Sigmoid colon (tissue), 4 donors: ENCODE measurements around the gene FER1L5.

ENCODE experiments used
- POLR2AphosphoS5 ChIP-seq, 4 donors: sonication (generic); formaldehyde crosslinking; IDR thresholded peaks; one replicate each; pipeline ENCODE4 v1.6.1; 2017; ENCODE audit warnings: antibody characterized with exemption in 4 of 4
- TF ChIP-seq, protein P1 (sequence below), 4 experiments: fragments of 450-650 bp in 3 of 4; fragments of 200-600 bp in 1 of 4; IDR thresholded peaks; one replicate each; pipeline ENCODE4 v1.5.1; 2016 to 2019; ENCODE audit warnings: antibody characterized with exemption in 4 of 4, mild to moderate bottlenecking in 3 of 4, moderate library complexity in 2 of 4

DNA sequence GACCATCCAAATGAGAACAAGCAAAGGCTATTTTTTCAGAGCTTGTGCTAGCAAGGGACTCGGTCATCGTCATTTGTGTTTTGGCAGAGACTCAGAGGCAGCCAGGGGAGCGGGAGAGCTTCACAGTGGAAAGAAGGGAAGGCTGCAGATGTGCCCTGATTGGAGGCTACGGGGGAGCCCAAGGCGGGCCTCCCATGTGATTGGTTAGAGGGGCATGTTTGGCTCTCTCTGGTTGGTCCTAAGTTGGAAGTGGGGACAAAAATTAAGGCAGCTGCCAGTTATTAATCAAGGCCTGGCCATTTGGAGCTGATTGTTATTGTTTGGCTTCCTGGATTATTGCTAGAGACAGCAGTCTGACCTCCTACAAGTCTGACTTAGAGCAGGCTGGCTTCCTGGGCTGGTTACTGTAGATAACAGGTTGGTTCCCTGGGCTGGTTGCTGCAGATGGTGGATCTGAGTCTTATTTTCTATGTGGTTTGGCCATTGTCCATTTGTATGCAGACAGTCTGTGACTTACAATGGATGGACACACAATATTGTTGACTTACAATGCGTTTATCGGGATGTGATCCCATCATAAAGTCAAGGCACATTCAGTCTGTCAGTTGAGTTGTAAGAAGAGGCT is 5.9 kb downstream of the FER1L5 start:
- TF ChIP-seq, protein P1, sequence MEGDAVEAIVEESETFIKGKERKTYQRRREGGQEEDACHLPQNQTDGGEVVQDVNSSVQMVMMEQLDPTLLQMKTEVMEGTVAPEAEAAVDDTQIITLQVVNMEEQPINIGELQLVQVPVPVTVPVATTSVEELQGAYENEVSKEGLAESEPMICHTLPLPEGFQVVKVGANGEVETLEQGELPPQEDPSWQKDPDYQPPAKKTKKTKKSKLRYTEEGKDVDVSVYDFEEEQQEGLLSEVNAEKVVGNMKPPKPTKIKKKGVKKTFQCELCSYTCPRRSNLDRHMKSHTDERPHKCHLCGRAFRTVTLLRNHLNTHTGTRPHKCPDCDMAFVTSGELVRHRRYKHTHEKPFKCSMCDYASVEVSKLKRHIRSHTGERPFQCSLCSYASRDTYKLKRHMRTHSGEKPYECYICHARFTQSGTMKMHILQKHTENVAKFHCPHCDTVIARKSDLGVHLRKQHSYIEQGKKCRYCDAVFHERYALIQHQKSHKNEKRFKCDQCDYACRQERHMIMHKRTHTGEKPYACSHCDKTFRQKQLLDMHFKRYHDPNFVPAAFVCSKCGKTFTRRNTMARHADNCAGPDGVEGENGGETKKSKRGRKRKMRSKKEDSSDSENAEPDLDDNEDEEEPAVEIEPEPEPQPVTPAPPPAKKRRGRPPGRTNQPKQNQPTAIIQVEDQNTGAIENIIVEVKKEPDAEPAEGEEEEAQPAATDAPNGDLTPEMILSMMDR (IDR thresholded peaks at IDR 0.05) = no peak
- TF ChIP-seq POLR2AphosphoS5 (IDR thresholded peaks at IDR 0.05) = no peak
